Activated CD4-positive, alpha-beta T cell treated with anti-CD3 and anti-CD28 coated beads for 36 hours (primary cell): Measurements from ENCODE around the gene RBM43. TPM values are rescaled to one million over a fixed set of nuclear protein-coding genes. Genes with fewer than 3 reads are reported as not detected.

Source experiments
- ATAC-seq: fragments of 200-7000 bp; cut with Tn5 transposase; one replicate; pipeline ENCODE4 v1.10.0; 2021; ENCODE audit warnings: mild to moderate bottlenecking, moderate library complexity
- CTCF ChIA-PET: fragments of 350-600 bp; sonication (Branson Sonifier 250); formaldehyde crosslinking; loops from one replicate; lab custom pipeline; 2021; ENCODE audit warnings: antibody characterized with exemption; lab: Charles Lee
- POLR2A ChIA-PET: fragments of 350-600 bp; sonication (Branson Sonifier 250); formaldehyde crosslinking; loops from one replicate; lab custom pipeline; 2021; ENCODE audit warnings: antibody characterized with exemption, inconsistent platforms; lab: Charles Lee
- DNase-seq: peaks from one replicate; pipeline ENCODE4 v3.0.0-alpha.2; 2020
- H3K27ac Mint-ChIP-seq: one replicate; pipeline ENCODE4 v1.8.0; 2021; ENCODE audit warnings: mixed read lengths
- H3K27me3 Mint-ChIP-seq: one replicate; pipeline ENCODE4 v1.8.0; 2021; ENCODE audit warnings: mixed read lengths
- H3K36me3 Mint-ChIP-seq: one replicate; pipeline ENCODE4 v1.8.0; 2021; ENCODE audit warnings: low read depth, mixed read lengths
- H3K4me1 Mint-ChIP-seq: one replicate; pipeline ENCODE4 v1.8.0; 2021; ENCODE audit warnings: mixed read lengths
- H3K4me3 Mint-ChIP-seq: one replicate; pipeline ENCODE4 v1.8.0; 2021; ENCODE audit warnings: mild to moderate bottlenecking, moderate library complexity, mixed read lengths
- H3K9me3 Mint-ChIP-seq: one replicate; pipeline ENCODE4 v1.8.0; 2021; ENCODE audit warnings: low read depth, mixed read lengths
- intact Hi-C, 2 experiments: fragments of 100-400 bp; cut with DNase I in 1 of 2; cut with micrococcal nuclease in 1 of 2; formaldehyde crosslinking; loops; one replicate each; pipeline versions ENCODE4 v1.14.2 to v1.15.1; 2022 to 2024; cut with DNase I, micrococcal nuclease
- total RNA-seq, 2 experiments: library from RNA; stranded (reverse); gene quantifications; one replicate each; pipeline ENCODE4 v1.2.3, GENCODE V29; 2021

RBM43 gene
- total RNA-seq, 2 experiments from 2014 or later, result 5.7 to 5.8 TPM

DNA sequence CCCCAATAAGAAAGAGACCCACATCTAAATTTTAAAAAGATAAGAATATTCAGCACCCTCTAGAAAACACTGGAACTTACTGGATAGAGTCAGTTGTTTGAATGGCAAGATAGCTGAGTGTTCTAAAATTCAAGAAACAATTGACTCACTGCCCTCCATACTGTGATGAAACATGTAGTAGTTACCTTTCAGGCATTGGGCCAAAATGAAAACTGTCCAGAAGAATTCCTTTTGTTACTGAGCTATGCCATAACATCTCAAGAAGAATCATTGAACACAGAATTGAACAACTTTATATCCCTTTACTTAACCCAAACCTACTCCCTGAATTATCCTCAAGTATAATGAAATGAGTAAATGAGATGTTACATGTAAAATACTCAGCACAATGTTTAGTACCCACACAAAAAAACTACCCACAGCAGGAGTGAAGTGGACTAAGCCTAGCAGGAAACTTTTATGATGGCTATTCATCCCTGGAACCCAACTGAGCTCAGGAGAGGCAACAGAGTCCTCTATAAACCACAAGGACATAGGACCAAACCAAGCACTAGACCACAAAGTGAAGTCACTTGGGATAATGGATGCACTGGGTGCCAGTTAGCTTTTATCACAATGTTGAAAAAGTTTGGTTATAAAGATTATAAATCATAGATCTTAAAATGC is 32.7 kb downstream of the RBM43 start:
- no peak for ATAC-seq
- no peaks in the 10 kb centered on the region for H3K9me3 Mint-ChIP-seq

DNA sequence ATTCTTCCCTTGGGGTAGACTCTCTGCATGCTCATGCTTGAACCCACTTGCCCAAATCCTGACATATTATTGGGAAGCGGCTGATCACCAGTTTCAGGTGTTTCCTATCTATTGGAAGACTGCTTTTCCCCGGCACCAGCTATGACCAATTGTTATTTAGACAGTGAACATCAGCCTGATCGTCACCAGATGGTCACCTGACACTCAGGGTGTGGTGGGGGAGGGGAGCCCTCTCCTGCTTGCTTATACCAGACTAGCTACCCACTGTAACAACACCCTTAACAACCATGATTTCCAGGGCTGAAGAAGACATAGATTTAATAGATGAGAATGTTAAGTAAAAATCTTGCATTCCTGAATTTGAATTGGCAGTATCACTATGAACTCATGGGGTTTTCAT is 44.3 kb downstream of the RBM43 start:
- CTCF ChIA-PET, result no interaction called here
- ATAC-seq, result no peak

More for the DNA sequence above, 32.7 kb downstream of the RBM43 start:
- Mint-ChIP-seq H3K27me3 (peaks cover 9% of the 10 kb centered on the region), H3K36me3 (no peaks in the 10 kb centered on the region), H3K4me1 (no peaks in the 10 kb centered on the region), H3K27ac (no peak overlapping the region), H3K4me3 (no peak overlapping the region)
- CTCF ChIA-PET, result interaction anchor here (2.7 kb wide), 1 partner anchor 10 kb away, joined by 8 read pairs; no protein-coding TSS in a partner anchor
- POLR2A ChIA-PET, result no interaction called here
- DNase-seq, result no peak
- intact Hi-C loops, result no loop called here

DNA sequence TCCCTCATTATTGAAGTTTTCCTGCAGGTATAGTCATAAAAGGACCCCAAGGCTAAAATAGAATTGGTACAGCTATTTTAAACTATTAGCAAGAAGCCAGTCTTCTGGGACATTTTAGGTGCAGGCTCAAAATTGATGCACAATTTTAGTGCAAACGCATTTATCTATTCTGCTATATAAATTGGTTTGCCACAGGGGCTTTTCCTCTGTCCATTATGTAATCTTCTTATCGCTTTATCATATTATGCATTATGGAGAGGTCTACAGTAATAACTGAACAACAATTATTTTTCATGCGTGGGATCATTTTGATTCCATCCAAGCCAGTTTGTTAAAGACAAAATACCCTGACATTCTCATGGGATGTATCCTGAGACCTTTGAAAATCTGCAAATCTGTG is 54.6 kb downstream of the RBM43 start:
- Mint-ChIP-seq H3K4me3 (no peak overlapping the region), H3K4me1 (no peaks in the 10 kb centered on the region), H3K36me3 (no peaks in the 10 kb centered on the region), H3K27me3 (peaks cover 2% of the 10 kb centered on the region), H3K9me3 (no peaks in the 10 kb centered on the region), H3K27ac (no peak overlapping the region)
- no peak for DNase-seq
- intact Hi-C loops, result no loop called here
- no peak for ATAC-seq
- POLR2A ChIA-PET, result no interaction called here
- CTCF ChIA-PET, result no interaction called here

More for the DNA sequence above, 44.3 kb downstream of the RBM43 start:
- Mint-ChIP-seq H3K27ac (no peak overlapping the region), H3K27me3 (peaks cover 3% of the 10 kb centered on the region), H3K4me1 (no peaks in the 10 kb centered on the region), H3K36me3 (no peaks in the 10 kb centered on the region), H3K9me3 (no peaks in the 10 kb centered on the region), H3K4me3 (no peak overlapping the region)
- intact Hi-C loops, result no loop called here
- DNase-seq, result no peak
- POLR2A ChIA-PET, result no interaction called here

DNA sequence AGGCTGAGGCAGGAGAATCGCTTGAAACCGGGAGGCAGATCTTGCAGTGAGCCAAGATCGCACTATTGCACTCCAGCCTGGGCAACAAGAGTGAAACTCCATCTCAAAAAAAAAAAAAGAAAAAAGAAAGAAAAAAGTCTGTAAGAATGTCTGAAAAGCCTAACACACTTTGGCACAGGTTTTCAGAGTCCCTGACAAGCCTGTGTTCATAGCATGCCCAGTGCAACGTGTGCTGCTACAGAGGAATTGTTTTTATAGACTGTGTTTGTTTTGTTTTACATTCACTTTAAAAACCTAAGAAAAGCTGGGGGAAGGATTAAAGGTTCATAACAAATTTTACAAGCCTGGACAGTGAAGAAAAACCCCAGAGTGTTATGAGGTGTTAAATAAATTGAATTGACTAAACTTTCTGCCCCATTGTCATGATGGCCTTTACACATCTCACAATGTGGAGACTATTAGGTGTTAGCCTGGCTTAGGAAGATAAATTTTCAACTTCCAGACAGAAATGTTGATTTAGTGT is 55.2 kb downstream of the RBM43 start:
- no peak for DNase-seq
- Mint-ChIP-seq H3K27me3 (peaks cover 2% of the 10 kb centered on the region), H3K4me1 (no peaks in the 10 kb centered on the region), H3K36me3 (no peaks in the 10 kb centered on the region), H3K9me3 (no peaks in the 10 kb centered on the region), H3K27ac (no peak overlapping the region), H3K4me3 (no peak overlapping the region)
- POLR2A ChIA-PET, result no interaction called here
- ATAC-seq, result no peak
- intact Hi-C loops, result no loop called here
- CTCF ChIA-PET, result no interaction called here

DNA sequence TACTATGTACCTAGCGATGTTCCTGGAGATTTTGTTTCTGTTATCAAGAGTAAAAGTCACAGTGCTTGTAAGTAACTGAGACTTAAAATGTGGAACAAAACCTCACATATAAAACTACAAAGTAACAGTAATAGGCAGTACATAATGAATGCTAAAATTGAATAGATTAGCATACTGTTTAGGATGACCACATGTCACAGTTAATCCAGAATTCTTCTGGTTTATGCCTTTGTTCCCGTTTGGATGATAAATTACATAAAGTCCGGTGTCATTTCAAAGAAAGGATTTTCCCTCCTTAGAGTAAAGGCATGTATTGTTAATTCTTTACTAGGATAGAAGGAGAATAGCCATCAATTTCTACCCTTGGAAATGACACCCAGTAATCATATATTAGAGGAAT is 56.1 kb downstream of the RBM43 start:
- Mint-ChIP-seq H3K36me3 (no peaks in the 10 kb centered on the region), H3K4me3 (no peak overlapping the region), H3K9me3 (no peaks in the 10 kb centered on the region), H3K4me1 (no peaks in the 10 kb centered on the region), H3K27me3 (peaks cover 4% of the 10 kb centered on the region), H3K27ac (no peak overlapping the region)
- DNase-seq, result no peak
- ChIA-PET POLR2A (no interaction called here), CTCF (no interaction called here)
- no peak for ATAC-seq
- intact Hi-C loops, result no loop called here

DNA sequence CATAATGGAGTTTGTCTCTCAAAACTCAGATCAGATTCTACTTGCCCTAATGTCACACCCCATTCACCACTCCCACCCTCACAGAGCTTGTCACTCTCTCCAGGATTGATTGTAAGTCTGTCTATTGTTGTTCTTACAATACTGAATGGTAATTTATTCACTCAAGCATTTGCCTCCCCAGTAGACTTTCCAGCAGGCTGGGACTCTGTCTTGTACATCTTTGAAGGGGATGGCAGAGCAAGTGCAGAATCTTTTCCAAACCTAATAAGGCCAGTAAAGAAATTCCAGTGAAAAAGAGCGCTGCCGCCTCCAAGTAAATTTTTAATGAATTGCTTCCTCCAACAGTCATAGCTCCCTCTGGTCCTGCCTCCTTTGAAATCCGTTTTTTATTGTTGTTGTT is 56.9 kb downstream of the RBM43 start:
- ATAC-seq (no peak), DNase-seq (no peak)
- Mint-ChIP-seq H3K9me3 (no peaks in the 10 kb centered on the region), H3K36me3 (no peaks in the 10 kb centered on the region), H3K27ac (no peak overlapping the region), H3K27me3 (peaks cover 4% of the 10 kb centered on the region), H3K4me1 (no peaks in the 10 kb centered on the region), H3K4me3 (no peak overlapping the region)
- ChIA-PET POLR2A (no interaction called here), CTCF (no interaction called here)
- intact Hi-C loops, result no loop called here

DNA sequence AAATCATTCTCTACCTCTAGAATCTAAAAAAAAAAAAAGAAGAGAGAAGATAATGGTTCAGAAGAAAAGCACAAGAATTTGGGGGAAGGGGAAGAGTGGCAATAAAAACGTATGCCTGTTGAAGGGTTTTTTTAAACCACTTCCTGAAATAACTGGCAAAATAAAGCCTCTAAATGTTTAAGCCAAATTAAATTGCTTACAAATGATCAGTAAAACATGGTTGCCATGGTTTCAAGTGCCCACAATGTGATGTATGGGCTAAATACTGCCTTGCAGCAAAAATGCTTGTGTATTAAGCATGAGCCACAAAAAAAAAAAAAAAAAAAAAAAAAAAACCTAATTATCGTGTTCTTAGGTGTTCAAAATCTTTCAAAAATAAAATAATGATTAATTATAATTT is 60.8 kb downstream of the RBM43 start:
- H3K9me3 Mint-ChIP-seq, result no peaks in the 10 kb centered on the region
- no peak for ATAC-seq
- no peak overlapping the region for H3K27ac Mint-ChIP-seq
- ChIA-PET CTCF (interaction anchor here (1.5 kb wide), 1 partner anchor 38 kb away, joined by 3 read pairs; no protein-coding TSS in a partner anchor), POLR2A (no interaction called here)
- no peak overlapping the region for H3K4me3 Mint-ChIP-seq
- H3K4me1 Mint-ChIP-seq, result no peaks in the 10 kb centered on the region
- peaks cover 4% of the 10 kb centered on the region for H3K27me3 Mint-ChIP-seq
- no peaks in the 10 kb centered on the region for H3K36me3 Mint-ChIP-seq
- DNase-seq, result no peak
- intact Hi-C loops, result no loop called here

DNA sequence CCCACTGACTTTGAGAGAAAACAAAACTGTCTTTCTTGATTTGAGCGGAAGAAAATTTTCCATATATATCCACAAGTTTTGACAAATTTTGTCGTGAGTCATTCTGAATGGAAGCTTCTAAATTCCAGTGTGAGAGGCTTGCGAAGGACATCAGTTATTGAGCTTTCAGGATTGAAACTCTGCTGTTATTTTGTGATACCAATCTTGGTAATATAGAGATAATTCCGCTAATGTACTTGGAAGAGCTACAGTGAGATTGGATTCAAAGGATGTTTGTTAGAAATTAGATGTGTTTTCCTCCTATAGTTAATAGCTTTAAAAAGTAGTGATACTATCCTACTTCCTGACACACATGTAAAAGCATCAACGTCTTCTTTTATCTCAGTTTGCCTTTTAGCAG is 61.4 kb downstream of the RBM43 start:
- no peak for DNase-seq

DNA sequence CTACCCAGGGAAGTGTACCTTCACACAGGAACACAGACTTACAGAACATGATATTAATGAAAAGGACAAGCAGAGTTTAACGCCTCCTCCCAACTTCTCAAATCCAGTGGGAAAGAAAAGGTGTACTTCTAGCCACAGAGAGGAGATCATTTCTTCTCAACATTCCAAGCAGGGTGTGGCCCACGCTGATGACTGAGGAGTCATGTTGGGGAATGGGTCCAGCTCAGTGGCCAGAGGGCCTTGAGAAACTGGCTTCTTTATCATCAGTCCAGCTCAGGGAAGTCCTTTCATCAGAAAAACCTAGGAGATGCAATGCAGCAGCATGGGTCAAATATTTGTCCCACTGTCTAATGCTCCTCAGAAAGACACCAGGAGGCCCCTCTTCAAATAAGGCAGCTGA is 63.0 kb downstream of the RBM43 start:
- CTCF ChIA-PET, result no interaction called here
- Mint-ChIP-seq H3K27me3 (peaks cover 2% of the 10 kb centered on the region), H3K36me3 (no peaks in the 10 kb centered on the region), H3K9me3 (no peaks in the 10 kb centered on the region), H3K4me1 (no peaks in the 10 kb centered on the region), H3K4me3 (no peak overlapping the region), H3K27ac (no peak overlapping the region)
- DNase-seq (no peak), ATAC-seq (no peak)
- POLR2A ChIA-PET, result no interaction called here
- intact Hi-C loops, result no loop called here

More for the DNA sequence above, 61.4 kb downstream of the RBM43 start:
- intact Hi-C loops, result no loop called here
- ChIA-PET POLR2A (no interaction called here), CTCF (interaction anchor here (1.5 kb wide), 1 partner anchor 39 kb away, joined by 3 read pairs; no protein-coding TSS in a partner anchor)
- H3K36me3 Mint-ChIP-seq, result no peaks in the 10 kb centered on the region
- H3K4me1 Mint-ChIP-seq, result no peaks in the 10 kb centered on the region
- ATAC-seq, result no peak
- H3K27me3 Mint-ChIP-seq, result peaks cover 4% of the 10 kb centered on the region
- no peaks in the 10 kb centered on the region for H3K9me3 Mint-ChIP-seq
- H3K27ac Mint-ChIP-seq, result no peak overlapping the region
- no peak overlapping the region for H3K4me3 Mint-ChIP-seq

Other genes with a start within 250 kb of the RBM43 start
- 10 to 100 TPM; 32.3 to 37.4 TPM for gene NMI, start 27.8 kb upstream of the RBM43 start, total RNA-seq
- gene TNFAIP6, start 95.7 kb upstream of the RBM43 start, total RNA-seq, result not detected
- 10 to 100 TPM; 55.7 to 67.1 TPM for gene RIF1, start 148.0 kb upstream of the RBM43 start, total RNA-seq